Activated T-cell treated with anti-CD3 and anti-CD28 coated beads, Interleukin-2, amount 50 U/mL, for 72 hours (primary cell): ENCODE data around the gene ZDHHC4. TPM values are rescaled to one million over a fixed set of nuclear protein-coding genes. Genes with fewer than 3 reads are reported as not detected.

Experiments
- ATAC-seq, 2 donors: fragments of 150-1000 bp; cut with Tn5 transposase; replicated peaks in 1 of 2; 2 replicates each; pipeline ENCODE4 v1.10.0; 2021; ENCODE audit warnings: moderate library complexity in 2 of 2, mild to moderate bottlenecking in 1 of 2
- DNase-seq, 2 donors: peaks; one replicate each; pipeline ENCODE4 v3.0.0; 2021 to 2022; ENCODE audit warnings: mixed read lengths in 1 of 2
- H3K27ac Mint-ChIP-seq: one replicate; pipeline ENCODE4 v1.8.0; 2022; ENCODE audit warnings: mild to moderate bottlenecking, moderate library complexity, mixed read lengths
- H3K27me3 Mint-ChIP-seq: one replicate; pipeline ENCODE4 v1.8.0; 2022; ENCODE audit warnings: low read depth, mixed read lengths
- H3K36me3 Mint-ChIP-seq, 2 donors: one replicate each; pipeline ENCODE4 v1.8.0; 2022; ENCODE audit warnings: mixed read lengths in 2 of 2, mild to moderate bottlenecking in 1 of 2; ENCODE audit not compliant: insufficient read depth in 2 of 2
- H3K4me1 Mint-ChIP-seq: one replicate; pipeline ENCODE4 v1.8.0; 2022; ENCODE audit warnings: low read depth, mixed read lengths
- H3K4me3 Mint-ChIP-seq, 2 donors: one replicate each; pipeline ENCODE4 v1.8.0; 2022; ENCODE audit warnings: mild to moderate bottlenecking in 2 of 2, mixed read lengths in 2 of 2, moderate library complexity in 2 of 2
- H3K9me3 Mint-ChIP-seq, 2 donors: one replicate each; pipeline ENCODE4 v1.8.0; 2022; ENCODE audit warnings: mixed read lengths in 2 of 2
- total RNA-seq, 2 donors: library from RNA; stranded (reverse); gene quantifications; one replicate each; pipeline ENCODE4 v1.2.3, GENCODE V29; 2022

Gene ZDHHC4
- 10 to 100 TPM; 48.5 to 48.9 TPM for total RNA-seq

- peak within 1 kb of the TSS; percentile 91 to 93 for H3K4me3 Mint-ChIP-seq
Measured at GRCh38 chr7:6577369-6578113, at the start of gene ZDHHC4. ZDHHC4 (plus strand) TSS chr7:6577454; CDS start chr7:6580562, 3,108 bp downstream.

GRCh38 chr7:6528401-6529130 is 48.7 kb upstream of the ZDHHC4 start:
- H3K36me3 Mint-ChIP-seq = no peaks in the 10 kb centered on the region
- H3K4me1 Mint-ChIP-seq = peaks cover 12% of the 10 kb centered on the region
- no peak for ATAC-seq

More at GRCh38 chr7:6577369-6578113, at the start of gene ZDHHC4:
- no peaks in the 10 kb centered on the region for H3K27me3 Mint-ChIP-seq
- H3K9me3 Mint-ChIP-seq = no peaks in the 10 kb centered on the region
- peak; percentile 99 for ATAC-seq
- peak within 1 kb of the TSS; percentile 90 for H3K27ac Mint-ChIP-seq
- peaks cover 32% of the 10 kb centered on the region for H3K4me1 Mint-ChIP-seq
- peak; percentile 92 to 94 for DNase-seq
- H3K36me3 Mint-ChIP-seq = peaks cover 4 to 28% of the 10 kb centered on the region in 2 donors

GRCh38 chr7:6529643-6530042 is 47.6 kb upstream of the ZDHHC4 start:
- Mint-ChIP-seq H3K36me3 (no peaks in the 10 kb centered on the region), H3K27ac (no peak overlapping the region), H3K4me3 (peak overlapping the region; percentile 43 to 84), H3K27me3 (peaks cover 39% of the 10 kb centered on the region), H3K9me3 (no peaks in the 10 kb centered on the region), H3K4me1 (peaks cover 20% of the 10 kb centered on the region)
- ATAC-seq (no peak), DNase-seq (no peak)

More at GRCh38 chr7:6528401-6529130, 48.7 kb upstream of the ZDHHC4 start:
- no peak for DNase-seq
- Mint-ChIP-seq H3K9me3 (no peaks in the 10 kb centered on the region), H3K4me3 (no peak overlapping the region), H3K27me3 (peaks cover 39% of the 10 kb centered on the region), H3K27ac (no peak overlapping the region)

GRCh38 chr7:6530626-6531491 is 46.4 kb upstream of the ZDHHC4 start:
- Mint-ChIP-seq H3K4me3 (peak overlapping the region; percentile 74 to 84), H3K27ac (no peak overlapping the region), H3K36me3 (no peaks in the 10 kb centered on the region), H3K4me1 (peaks cover 19% of the 10 kb centered on the region), H3K27me3 (peaks cover 39% of the 10 kb centered on the region), H3K9me3 (no peaks in the 10 kb centered on the region)
- DNase-seq = peak; percentile 68 to 73
- ATAC-seq = peak; percentile 77 to 82

- DNase-seq (no peak), ATAC-seq (no peak)
- peaks cover 39% of the 10 kb centered on the region for H3K27me3 Mint-ChIP-seq
- no peaks in the 10 kb centered on the region for H3K9me3 Mint-ChIP-seq
- H3K4me3 Mint-ChIP-seq = peak overlapping the region; percentile 74 to 84
- no peaks in the 10 kb centered on the region for H3K36me3 Mint-ChIP-seq
- no peak overlapping the region for H3K27ac Mint-ChIP-seq
- peaks cover 15% of the 10 kb centered on the region for H3K4me1 Mint-ChIP-seq
Measured at GRCh38 chr7:6531492-6532279, 45.6 kb upstream of the ZDHHC4 start.

GRCh38 chr7:6532516-6532915 is 44.7 kb upstream of the ZDHHC4 start:
- no peaks in the 10 kb centered on the region for H3K36me3 Mint-ChIP-seq
- ATAC-seq = no peak
- H3K27me3 Mint-ChIP-seq = peaks cover 32% of the 10 kb centered on the region
- H3K9me3 Mint-ChIP-seq = no peaks in the 10 kb centered on the region
- peaks cover 8% of the 10 kb centered on the region for H3K4me1 Mint-ChIP-seq
- peak overlapping the region in 1 of 2 donors; percentile 37 for H3K4me3 Mint-ChIP-seq
- DNase-seq = no peak
- H3K27ac Mint-ChIP-seq = no peak overlapping the region

GRCh38 chr7:6533893-6534495 is 43.3 kb upstream of the ZDHHC4 start:
- no peaks in the 10 kb centered on the region for H3K36me3 Mint-ChIP-seq
- peak overlapping the region; percentile 19 to 46 for H3K4me3 Mint-ChIP-seq
- DNase-seq (peak; percentile 32 to 58), ATAC-seq (peak in 1 of 2 donors; percentile 53)
- peaks cover 8% of the 10 kb centered on the region for H3K4me1 Mint-ChIP-seq
- H3K27me3 Mint-ChIP-seq = peaks cover 38% of the 10 kb centered on the region
- no peaks in the 10 kb centered on the region for H3K9me3 Mint-ChIP-seq
- no peak overlapping the region for H3K27ac Mint-ChIP-seq

- Mint-ChIP-seq H3K4me3 (peak overlapping the region in 1 of 2 donors; percentile 36), H3K9me3 (no peaks in the 10 kb centered on the region), H3K36me3 (no peaks in the 10 kb centered on the region), H3K27me3 (peaks cover 18% of the 10 kb centered on the region), H3K27ac (no peak overlapping the region), H3K4me1 (peaks cover 8% of the 10 kb centered on the region)
- no peak for DNase-seq
- ATAC-seq = peak; percentile 41 to 43
Measured at GRCh38 chr7:6536262-6537260, 40.7 kb upstream of the ZDHHC4 start.

- Mint-ChIP-seq H3K4me3 (no peak overlapping the region), H3K4me1 (peaks cover 22% of the 10 kb centered on the region), H3K27ac (no peak overlapping the region), H3K9me3 (no peaks in the 10 kb centered on the region), H3K27me3 (peaks cover 14% of the 10 kb centered on the region), H3K36me3 (no peaks in the 10 kb centered on the region)
- ATAC-seq (no peak), DNase-seq (no peak)
Measured at GRCh38 chr7:6542368-6542767, 34.9 kb upstream of the ZDHHC4 start.

GRCh38 chr7:6545398-6546126 is 31.7 kb upstream of the ZDHHC4 start:
- Mint-ChIP-seq H3K27me3 (no peaks in the 10 kb centered on the region), H3K27ac (no peak overlapping the region), H3K36me3 (no peaks in the 10 kb centered on the region), H3K4me1 (peaks cover 22% of the 10 kb centered on the region), H3K4me3 (no peak overlapping the region), H3K9me3 (no peaks in the 10 kb centered on the region)
- ATAC-seq = peak in 1 of 2 donors; percentile 22
- no peak for DNase-seq
